ENCODE measurements around the gene METTL26. TPM values are rescaled to one million over a fixed set of nuclear protein-coding genes. Genes with fewer than 3 reads are reported as not detected.
A peak's percentile ranks its signal among the peaks of the same experiment; 100 is the strongest.

The METTL26 gene
- total and polyA plus RNA-seq, 9 of the 15 experiments (the other 6 are each of a cell fraction or from before 2014, with no cell fraction given): 7.3 to 262 (median 80.9) TPM

DNA sequence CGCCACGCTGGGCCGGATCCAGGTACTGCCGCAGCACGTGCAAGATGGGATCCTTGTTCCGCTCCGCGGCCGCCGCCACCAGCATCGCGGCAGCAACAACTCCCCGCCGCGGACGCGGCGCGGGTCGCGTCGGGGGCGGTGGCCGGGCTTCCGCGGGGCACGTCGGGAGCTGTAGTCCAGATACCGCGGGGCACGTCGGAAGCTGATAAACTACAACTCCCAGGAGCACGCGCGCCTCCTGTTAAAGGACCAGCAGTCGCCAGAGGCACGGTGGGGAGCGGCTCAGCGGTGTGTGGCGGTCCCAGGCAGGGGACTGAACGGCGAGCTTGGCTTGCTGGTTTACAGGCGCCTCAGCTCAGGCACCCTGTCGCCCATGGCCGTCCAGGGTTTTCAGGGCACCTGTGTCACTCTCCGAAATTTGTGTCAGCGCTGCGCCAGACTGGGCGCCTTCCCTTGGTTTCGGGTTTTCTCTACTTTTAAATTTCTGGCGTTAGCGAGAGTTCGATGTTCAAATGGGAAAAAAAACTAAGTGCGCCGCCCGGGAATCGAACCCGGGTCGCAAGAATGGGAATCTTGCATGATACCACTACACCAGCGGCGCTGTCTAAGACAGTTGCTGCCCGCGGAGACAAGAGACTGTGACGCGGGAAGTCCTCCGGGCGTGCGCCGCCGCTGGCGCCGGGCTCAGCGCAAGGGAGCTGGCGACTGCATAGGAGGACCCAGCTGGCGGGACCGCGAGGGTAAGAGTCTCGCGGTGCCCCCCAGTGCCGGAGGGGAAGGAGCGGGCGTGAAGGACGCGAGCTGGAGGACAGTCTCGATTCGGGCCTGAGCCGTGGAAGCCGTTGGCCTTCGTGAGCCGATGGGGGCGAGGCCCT is at the start of gene METTL26 (continued):
- TF ChIP-seq, protein P1, sequence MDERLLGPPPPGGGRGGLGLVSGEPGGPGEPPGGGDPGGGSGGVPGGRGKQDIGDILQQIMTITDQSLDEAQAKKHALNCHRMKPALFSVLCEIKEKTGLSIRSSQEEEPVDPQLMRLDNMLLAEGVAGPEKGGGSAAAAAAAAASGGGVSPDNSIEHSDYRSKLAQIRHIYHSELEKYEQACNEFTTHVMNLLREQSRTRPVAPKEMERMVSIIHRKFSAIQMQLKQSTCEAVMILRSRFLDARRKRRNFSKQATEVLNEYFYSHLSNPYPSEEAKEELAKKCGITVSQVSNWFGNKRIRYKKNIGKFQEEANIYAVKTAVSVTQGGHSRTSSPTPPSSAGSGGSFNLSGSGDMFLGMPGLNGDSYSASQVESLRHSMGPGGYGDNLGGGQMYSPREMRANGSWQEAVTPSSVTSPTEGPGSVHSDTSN (CRISPR knock-in tag; IDR thresholded peaks at IDR 0.05; ENCODE audit: low read depth): no peak
- TF ChIP-seq, protein P1 (tag; conservative IDR thresholded peaks at IDR 0.05; ENCODE audit: low read depth): no peak
- TF ChIP-seq EHMT2 (IDR thresholded peaks at IDR 0.05): no peak
- peak; percentile 96 for TF ChIP-seq CXXC5 (CRISPR knock-in tag; IDR thresholded peaks at IDR 0.05)
- peak; percentile 84 for TF ChIP-seq EP400 (IDR thresholded peaks at IDR 0.05)
- TF ChIP-seq, protein P2, sequence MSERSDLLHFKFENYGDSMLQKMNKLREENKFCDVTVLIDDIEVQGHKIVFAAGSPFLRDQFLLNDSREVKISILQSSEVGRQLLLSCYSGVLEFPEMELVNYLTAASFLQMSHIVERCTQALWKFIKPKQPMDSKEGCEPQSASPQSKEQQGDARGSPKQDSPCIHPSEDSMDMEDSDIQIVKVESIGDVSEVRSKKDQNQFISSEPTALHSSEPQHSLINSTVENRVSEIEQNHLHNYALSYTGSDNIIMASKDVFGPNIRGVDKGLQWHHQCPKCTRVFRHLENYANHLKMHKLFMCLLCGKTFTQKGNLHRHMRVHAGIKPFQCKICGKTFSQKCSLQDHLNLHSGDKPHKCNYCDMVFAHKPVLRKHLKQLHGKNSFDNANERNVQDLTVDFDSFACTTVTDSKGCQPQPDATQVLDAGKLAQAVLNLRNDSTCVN (CRISPR knock-in tag; IDR thresholded peaks at IDR 0.05): no peak
- no peak for TF ChIP-seq ZNF134 (CRISPR knock-in tag; conservative IDR thresholded peaks at IDR 0.05)
- TF ChIP-seq SLC30A9 (CRISPR knock-in tag; IDR thresholded peaks at IDR 0.05): no peak
- no peak for TF ChIP-seq ZNF124 (CRISPR knock-in tag; IDR thresholded peaks at IDR 0.05)
- no peak for TF ChIP-seq NUFIP1 (IDR thresholded peaks at IDR 0.05; ENCODE audit: partially characterized antibody)
- no peak for TF ChIP-seq SAFB2 (IDR thresholded peaks at IDR 0.05; ENCODE audit: borderline replicate concordance, low read depth, low read length, severe bottlenecking)
- no peak for TF ChIP-seq C11orf30 (IDR thresholded peaks at IDR 0.05; ENCODE audit: low read depth)
- TF ChIP-seq KLF16 (IDR thresholded peaks at IDR 0.05): no peak
- TF ChIP-seq ATF1 (CRISPR knock-in tag; IDR thresholded peaks at IDR 0.05): no peak
- peak; percentile 86 for TF ChIP-seq ATF1 (tag; IDR thresholded peaks at IDR 0.05)
- peak; percentile 21; the same call in 1 of the 2 replicates for TF ChIP-seq ERF (CRISPR knock-in tag; IDR thresholded peaks at IDR 0.05)
- TF ChIP-seq PCBP1 (IDR thresholded peaks at IDR 0.05; ENCODE audit: low read depth, low read length, poor library complexity, severe bottlenecking): no peak
- TF ChIP-seq TGIF2 (CRISPR knock-in tag; IDR thresholded peaks at IDR 0.05): peak; percentile 87; the same call in 1 of the 2 replicates
- 0 out of 2 replicates have a peak, but pooled peaks have one; percentile 7 for TF ChIP-seq SMC3 (conservative IDR thresholded peaks at IDR 0.05; ENCODE audit: insufficient read depth, low read depth, low read length)
- peak; percentile 98 for TF ChIP-seq RBM22 (IDR thresholded peaks at IDR 0.05; ENCODE audit: low read depth, low read length, poor library complexity, severe bottlenecking)
- no peak for TF ChIP-seq HNRNPK (IDR thresholded peaks at IDR 0.05; ENCODE audit: low read depth, low read length, poor library complexity, severe bottlenecking)
- TF ChIP-seq, protein P3, sequence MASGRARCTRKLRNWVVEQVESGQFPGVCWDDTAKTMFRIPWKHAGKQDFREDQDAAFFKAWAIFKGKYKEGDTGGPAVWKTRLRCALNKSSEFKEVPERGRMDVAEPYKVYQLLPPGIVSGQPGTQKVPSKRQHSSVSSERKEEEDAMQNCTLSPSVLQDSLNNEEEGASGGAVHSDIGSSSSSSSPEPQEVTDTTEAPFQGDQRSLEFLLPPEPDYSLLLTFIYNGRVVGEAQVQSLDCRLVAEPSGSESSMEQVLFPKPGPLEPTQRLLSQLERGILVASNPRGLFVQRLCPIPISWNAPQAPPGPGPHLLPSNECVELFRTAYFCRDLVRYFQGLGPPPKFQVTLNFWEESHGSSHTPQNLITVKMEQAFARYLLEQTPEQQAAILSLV (tag; IDR thresholded peaks at IDR 0.05): no peak
- 0 out of 2 replicates have a peak, but pooled peaks have one; percentile 13 for TF ChIP-seq PHB (CRISPR knock-in tag; IDR thresholded peaks at IDR 0.05)
- TF ChIP-seq SMARCB1 (IDR thresholded peaks at IDR 0.05; ENCODE audit: insufficient read length, low read depth): no peak
- peak; percentile 28; the same call in 1 of the 2 replicates for TF ChIP-seq MAFK (IDR thresholded peaks at IDR 0.05; ENCODE audit: low read length)
- peak; percentile 58; the same call in 1 of the 2 replicates for TF ChIP-seq MTA3 (IDR thresholded peaks at IDR 0.05; ENCODE audit: borderline replicate concordance)
